ENCODE results near the gene USP34.
A peak's percentile ranks its signal among the peaks of the same experiment; 100 is the strongest.
"Not testable (repeated sequence)": the region's sequence is repeated elsewhere in the genome, so short reads cannot be mapped to it uniquely, and the experiment has no call there.

Gene USP34

GRCh38 chr2:61460163-61460562 is 10.7 kb downstream of the USP34 start:
- no peak for DNase-seq (ENCODE audit: low spot score)

- DNase-seq (ENCODE audit: low spot score), result no peak
Measured at GRCh38 chr2:61456746-61457420, 14.0 kb downstream of the USP34 start.

- DNase-seq (ENCODE audit: low spot score), result no peak
Measured at GRCh38 chr2:61456070-61456745, 14.7 kb downstream of the USP34 start.

GRCh38 chr2:61454972-61455371 is 15.9 kb downstream of the USP34 start:
- not testable (repeated sequence) for DNase-seq (ENCODE audit: low spot score)

- DNase-seq (ENCODE audit: low spot score), result no peak
Measured at GRCh38 chr2:61454383-61454782, 16.5 kb downstream of the USP34 start.

GRCh38 chr2:61452392-61452791 is 18.5 kb downstream of the USP34 start:
- DNase-seq (ENCODE audit: low spot score), result no peak

GRCh38 chr2:61451178-61451577 is 19.7 kb downstream of the USP34 start:
- no peak for DNase-seq (ENCODE audit: low spot score)

- peak; percentile 28 for DNase-seq (ENCODE audit: low spot score)
Measured at GRCh38 chr2:61450144-61450543, 20.7 kb downstream of the USP34 start.

- no peak for DNase-seq (ENCODE audit: low spot score)
Measured at GRCh38 chr2:61448229-61448628, 22.7 kb downstream of the USP34 start.

- not testable (repeated sequence) for DNase-seq (ENCODE audit: low spot score)
Measured at GRCh38 chr2:61446971-61447370, 23.9 kb downstream of the USP34 start.

- DNase-seq (ENCODE audit: low spot score), result no peak
Measured at GRCh38 chr2:61443342-61444041, 27.4 kb downstream of the USP34 start.

- no peak for DNase-seq (ENCODE audit: low spot score)
Measured at GRCh38 chr2:61439241-61440002, 31.5 kb downstream of the USP34 start.

GRCh38 chr2:61438670-61439069 is 32.2 kb downstream of the USP34 start:
- no peak for DNase-seq (ENCODE audit: low spot score)

- no peak for DNase-seq (ENCODE audit: low spot score)
Measured at GRCh38 chr2:61437170-61437569, 33.7 kb downstream of the USP34 start.

GRCh38 chr2:61436092-61436491 is 34.8 kb downstream of the USP34 start:
- DNase-seq (ENCODE audit: low spot score), result no peak

GRCh38 chr2:61435291-61435690 is 35.6 kb downstream of the USP34 start:
- no peak for DNase-seq (ENCODE audit: low spot score)

GRCh38 chr2:61434314-61434713 is 36.6 kb downstream of the USP34 start:
- no peak for DNase-seq (ENCODE audit: low spot score)

- DNase-seq (ENCODE audit: low spot score), result no peak
Measured at GRCh38 chr2:61433606-61434005, 37.3 kb downstream of the USP34 start.

GRCh38 chr2:61432990-61433389 is 37.9 kb downstream of the USP34 start:
- no peak for DNase-seq (ENCODE audit: low spot score)

GRCh38 chr2:61431345-61431744 is 39.5 kb downstream of the USP34 start:
- no peak for DNase-seq (ENCODE audit: low spot score)

- peak; percentile 78 for DNase-seq (ENCODE audit: low spot score)
Measured at GRCh38 chr2:61426267-61426897, 44.5 kb downstream of the USP34 start.

GRCh38 chr2:61425605-61426155 is 45.2 kb downstream of the USP34 start:
- no peak for DNase-seq (ENCODE audit: low spot score)
